Mucosa of stomach (tissue), 1 donor: ENCODE results near the gene FAM3A.
A peak's percentile ranks its signal among the peaks of the same experiment; 100 is the strongest.

Experiments used
- H3K27me3 ChIP-seq: one replicate; pipeline ENCODE4 v1.7.0; 2013; ENCODE audit warnings: mild to moderate bottlenecking, low read length; ENCODE audit not compliant: control insufficient read depth, insufficient read depth
- H3K36me3 ChIP-seq: one replicate; pipeline ENCODE4 v1.7.0; 2013; ENCODE audit warnings: low read length; ENCODE audit not compliant: control insufficient read depth, insufficient read depth
- H3K4me1 ChIP-seq: one replicate; pipeline ENCODE4 v1.7.0; 2013; ENCODE audit warnings: mild to moderate bottlenecking, low read length; ENCODE audit not compliant: control insufficient read depth, insufficient read depth
- H3K4me3 ChIP-seq: one replicate; pipeline ENCODE4 v1.7.0; 2013; ENCODE audit warnings: low read length
- H3K9ac ChIP-seq: one replicate; pipeline ENCODE4 v1.7.0; 2013; ENCODE audit warnings: mild to moderate bottlenecking, low read length, moderate library complexity
- H3K9me3 ChIP-seq: one replicate; pipeline ENCODE4 v1.7.0; 2013; ENCODE audit warnings: mild to moderate bottlenecking, low read length, moderate library complexity; ENCODE audit not compliant: control insufficient read depth
- donor health status: Pancreatic carcinoma.

The FAM3A gene

GRCh38 chrX:154530286-154530685 lies 14.3 kb upstream of the FAM3A start:
- Histone ChIP-seq H3K27me3 (no peaks in the 10 kb centered on the region), H3K36me3 (no peaks in the 10 kb centered on the region), H3K9ac (no peak overlapping the region), H3K9me3 (no peaks in the 10 kb centered on the region), H3K4me1 (peaks cover 12% of the 10 kb centered on the region), H3K4me3 (no peak overlapping the region)

GRCh38 chrX:154529206-154529612 lies 13.2 kb upstream of the FAM3A start:
- H3K9ac ChIP-seq = no peak overlapping the region
- no peaks in the 10 kb centered on the region for H3K27me3 ChIP-seq
- no peaks in the 10 kb centered on the region for H3K36me3 ChIP-seq
- H3K4me1 ChIP-seq = peaks cover 13% of the 10 kb centered on the region
- H3K4me3 ChIP-seq = no peak overlapping the region
- H3K9me3 ChIP-seq = no peaks in the 10 kb centered on the region

- Histone ChIP-seq H3K27me3 (no peaks in the 10 kb centered on the region), H3K4me1 (peaks cover 13% of the 10 kb centered on the region), H3K36me3 (no peaks in the 10 kb centered on the region), H3K9me3 (no peaks in the 10 kb centered on the region), H3K4me3 (no peak overlapping the region), H3K9ac (peak overlapping the region; percentile 64)
These were observed 11.1 kb upstream of the FAM3A start for GRCh38 chrX:154526901-154527675.

DNA sequence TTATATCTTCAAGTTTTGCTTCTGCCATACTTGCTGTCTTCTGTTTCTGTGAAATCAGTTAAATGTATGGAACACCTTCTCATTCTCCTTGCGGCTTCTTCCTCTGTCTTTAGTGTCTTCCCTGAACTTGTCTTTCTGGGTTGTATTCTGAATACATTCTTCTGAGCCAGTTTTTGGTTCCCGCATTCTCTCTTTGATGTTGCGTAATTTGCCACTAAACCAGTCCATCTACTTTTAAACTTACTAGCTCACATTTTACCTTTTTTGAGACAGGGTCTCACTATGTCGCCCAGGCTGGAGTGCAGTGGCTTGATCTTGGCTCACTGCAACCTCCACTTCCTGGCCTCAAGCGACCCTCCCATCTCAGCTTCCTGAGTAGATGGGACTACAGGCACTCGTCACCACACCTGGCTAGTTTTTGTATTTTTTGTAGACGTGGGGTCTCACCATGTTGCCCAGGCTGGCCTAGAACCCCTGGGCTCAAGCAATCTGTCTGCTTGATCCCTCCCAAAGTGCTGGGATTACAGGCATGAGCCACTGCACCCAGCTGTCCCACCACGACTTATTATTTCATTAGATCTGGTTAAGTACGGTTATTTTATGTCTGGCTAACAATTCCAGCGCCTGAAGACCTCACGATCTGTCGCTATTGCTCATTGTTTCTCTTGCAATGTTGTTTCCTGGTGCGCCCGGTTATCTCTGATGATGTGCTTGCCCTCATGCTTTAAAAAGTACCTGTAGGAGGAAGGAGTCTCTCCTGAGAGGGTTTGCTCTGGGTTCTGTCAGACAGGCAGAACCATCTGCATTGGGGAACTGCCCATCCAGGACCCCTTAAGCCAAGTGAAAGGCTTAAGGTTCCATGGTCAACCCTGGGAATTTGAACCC lies 9.8 kb upstream of the FAM3A start:
- Histone ChIP-seq H3K9me3 (no peaks in the 10 kb centered on the region), H3K9ac (no peak overlapping the region)

GRCh38 chrX:154519389-154519788 lies 3.4 kb upstream of the FAM3A start:
- Histone ChIP-seq H3K36me3 (no peaks in the 10 kb centered on the region), H3K9ac (no peak overlapping the region), H3K4me3 (no peak overlapping the region), H3K4me1 (peaks cover 9% of the 10 kb centered on the region), H3K27me3 (no peaks in the 10 kb centered on the region), H3K9me3 (no peaks in the 10 kb centered on the region)

More for the DNA sequence above, 9.8 kb upstream of the FAM3A start:
- peaks cover 13% of the 10 kb centered on the region for H3K4me1 ChIP-seq
- H3K4me3 ChIP-seq = no peak overlapping the region
- no peaks in the 10 kb centered on the region for H3K36me3 ChIP-seq
- H3K27me3 ChIP-seq = no peaks in the 10 kb centered on the region

DNA sequence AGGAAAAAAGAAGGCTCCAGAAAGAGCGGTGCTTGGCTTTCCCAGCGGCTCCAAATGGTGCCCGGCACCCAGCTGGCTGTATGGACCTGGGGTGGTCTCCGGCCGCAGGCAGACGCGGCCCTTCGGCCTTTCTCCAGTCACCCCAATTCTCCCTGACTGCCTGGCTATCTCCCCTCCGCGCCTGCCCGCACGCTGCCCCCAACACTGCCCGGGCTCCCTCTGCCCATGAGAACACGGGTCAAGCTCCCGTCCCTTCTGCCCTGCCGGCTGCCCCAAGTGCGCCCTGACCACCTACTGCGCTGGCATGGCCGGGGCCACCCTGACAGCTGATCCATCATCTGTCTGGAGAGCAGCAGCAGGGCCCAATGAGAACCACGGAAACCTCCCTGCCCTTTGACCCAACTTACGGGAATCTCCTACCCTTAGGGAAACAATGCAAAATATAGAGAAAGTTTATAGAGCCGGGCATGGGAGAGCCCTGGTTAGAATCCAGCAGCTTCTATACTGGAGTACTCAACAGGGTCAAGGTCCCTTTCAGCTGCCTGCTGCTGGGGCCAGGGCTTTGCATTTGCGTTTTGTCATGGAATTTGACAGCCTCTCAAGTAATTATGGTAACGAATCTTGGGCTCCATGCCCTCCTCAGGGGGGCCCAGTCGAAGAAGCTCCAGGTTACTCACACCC lies 1.2 kb upstream of the FAM3A start:
- H3K4me1 ChIP-seq = peaks cover 9% of the 10 kb centered on the region
- peak overlapping the region; percentile 80 for H3K9ac ChIP-seq

GRCh38 chrX:154516656-154517100 lies 646 bp upstream of the FAM3A start:
- no peak overlapping the region for H3K4me3 ChIP-seq
- H3K9me3 ChIP-seq = no peaks in the 10 kb centered on the region
- H3K36me3 ChIP-seq = no peaks in the 10 kb centered on the region

More for the DNA sequence above, 1.2 kb upstream of the FAM3A start:
- H3K36me3 ChIP-seq = no peaks in the 10 kb centered on the region
- no peak overlapping the region for H3K4me3 ChIP-seq
- H3K9me3 ChIP-seq = no peaks in the 10 kb centered on the region
- no peaks in the 10 kb centered on the region for H3K27me3 ChIP-seq

GRCh38 chrX:154515090-154515965 lies 704 bp downstream of the FAM3A start:
- H3K9me3 ChIP-seq = no peaks in the 10 kb centered on the region
- peaks cover 9% of the 10 kb centered on the region for H3K4me1 ChIP-seq

More at GRCh38 chrX:154516656-154517100, 646 bp upstream of the FAM3A start:
- peaks cover 9% of the 10 kb centered on the region for H3K4me1 ChIP-seq
- H3K9ac ChIP-seq = peak overlapping the region; percentile 80
- H3K27me3 ChIP-seq = no peaks in the 10 kb centered on the region

GRCh38 chrX:154513716-154514115 lies 2.3 kb downstream of the FAM3A start:
- Histone ChIP-seq H3K9ac (no peak overlapping the region), H3K36me3 (no peaks in the 10 kb centered on the region), H3K4me1 (peaks cover 9% of the 10 kb centered on the region), H3K9me3 (no peaks in the 10 kb centered on the region), H3K4me3 (no peak overlapping the region), H3K27me3 (no peaks in the 10 kb centered on the region)

More at GRCh38 chrX:154515090-154515965, 704 bp downstream of the FAM3A start:
- Histone ChIP-seq H3K4me3 (peak overlapping the region; percentile 77), H3K9ac (peak overlapping the region; percentile 90), H3K27me3 (no peaks in the 10 kb centered on the region), H3K36me3 (no peaks in the 10 kb centered on the region)

DNA sequence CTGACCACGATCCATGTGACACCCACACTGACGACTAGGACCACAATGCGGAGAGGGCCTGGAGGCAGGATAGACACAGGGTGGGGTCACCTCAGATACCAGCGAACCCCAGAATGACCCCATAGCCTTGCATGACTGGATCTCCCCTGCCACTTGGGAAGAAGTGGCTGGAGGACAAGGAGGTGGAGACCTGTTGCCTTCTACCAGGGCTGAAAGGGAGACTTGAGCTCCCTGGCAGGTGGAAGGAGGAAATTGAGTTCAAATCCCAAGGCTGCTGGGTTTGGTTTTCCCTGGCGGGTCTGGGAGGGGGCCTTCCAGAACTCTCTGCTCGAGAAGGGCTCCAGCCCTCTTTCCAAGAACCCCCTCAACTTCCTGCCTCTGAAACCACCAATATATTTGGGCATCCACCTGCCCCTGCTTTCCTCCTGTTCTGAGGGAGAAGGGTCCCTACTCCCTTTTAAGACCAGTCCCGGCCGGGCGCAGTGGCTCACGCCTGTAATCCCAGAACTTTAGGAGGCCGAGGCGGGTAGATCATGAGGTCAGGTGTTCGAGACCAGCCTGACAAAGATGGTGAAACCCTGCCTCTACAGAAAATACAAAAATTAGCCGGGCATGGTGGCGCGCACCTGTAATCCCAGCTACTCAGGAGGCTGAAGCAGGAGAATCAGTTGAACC lies 3.0 kb downstream of the FAM3A start:
- Histone ChIP-seq H3K36me3 (no peaks in the 10 kb centered on the region), H3K9ac (no peak overlapping the region), H3K4me3 (no peak overlapping the region), H3K9me3 (no peaks in the 10 kb centered on the region), H3K4me1 (peaks cover 9% of the 10 kb centered on the region), H3K27me3 (no peaks in the 10 kb centered on the region)

DNA sequence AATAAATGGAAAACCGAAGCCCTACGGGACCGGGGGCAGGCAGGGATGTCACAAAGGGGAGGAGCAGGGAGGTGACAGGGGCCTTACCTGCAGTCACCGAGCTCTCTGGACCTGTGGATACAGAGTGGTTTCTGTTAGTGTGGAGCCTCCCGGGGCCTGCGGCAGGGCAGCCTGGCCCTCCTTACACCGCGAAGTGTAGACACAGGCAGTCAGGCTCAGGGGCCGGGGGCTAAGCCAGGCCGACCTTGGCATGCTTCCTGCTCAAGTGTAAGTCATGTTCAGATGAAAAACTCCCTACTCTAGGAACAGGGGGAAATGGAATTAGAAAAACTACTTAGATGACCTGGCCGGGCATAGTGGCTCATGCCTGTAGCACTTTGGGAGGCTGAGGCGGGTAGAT lies 4.3 kb downstream of the FAM3A start:
- no peaks in the 10 kb centered on the region for H3K9me3 ChIP-seq
- H3K9ac ChIP-seq = no peak overlapping the region
- no peaks in the 10 kb centered on the region for H3K27me3 ChIP-seq
- H3K36me3 ChIP-seq = no peaks in the 10 kb centered on the region
- no peaks in the 10 kb centered on the region for H3K4me1 ChIP-seq
- H3K4me3 ChIP-seq = no peak overlapping the region
